GM12878 (cell line): ENCODE results near the gene HSCB. TPM values are rescaled to one million over a fixed set of nuclear protein-coding genes. Genes with fewer than 3 reads are reported as not detected.
A peak's percentile ranks its signal among the peaks of the same experiment; 100 is the strongest.

Source experiments
- ATAC-seq: fragments of 200-7000 bp; cut with Tn5 transposase; 3 replicates; pipeline ENCODE4 v1.9.1; 2020; ENCODE audit warnings: mild to moderate bottlenecking, moderate library complexity
- BruUV-seq: library from RNA; stranded (reverse); fragments of 400-500 nt; replicated peaks from 2 replicates; lab custom pipeline; 2021; lab: Mats Ljungman, UMichigan
- CTCF ChIA-PET: fragments of 300-600 bp; sonication (Branson Sonifier 250); formaldehyde crosslinking; extraction: SDS; loops from one replicate; lab custom pipeline; 2021; ENCODE audit warnings: inconsistent platforms; lab: Yijun Ruan, JAX
- POLR2A ChIA-PET: fragments of 350-600 bp; formaldehyde crosslinking; extraction: SDS; loops from one replicate; lab custom pipeline; 2021; ENCODE audit warnings: inconsistent platforms; lab: Charles Lee
- RAD21 ChIA-PET: fragments of 300-600 bp; sonication (Branson Sonifier 250); formaldehyde crosslinking; loops from one replicate; lab custom pipeline; 2023; ENCODE audit warnings: antibody characterized with exemption; ENCODE audit not compliant: unreplicated experiment; lab: Charles Lee
- SMC1A ChIA-PET: fragments of 300-600 bp; sonication (Branson Sonifier 250); formaldehyde crosslinking; loops from one replicate; lab custom pipeline; 2023; ENCODE audit not compliant: unreplicated experiment, uncharacterized antibody; lab: Charles Lee
- DNase-seq: peaks from one replicate; pipeline ENCODE4 v3.0.0-alpha.2; 2011; ENCODE audit warnings: low read depth, low spot score
- FAIRE-seq: peaks from 3 replicates; lab custom pipeline; 2011; peaks lifted over from hg19 to GRCh38; lab: Jason Lieb, UNC
- H2AFZ ChIP-seq: 2 replicates; pipeline ENCODE4 v1.6.0; 2011; ENCODE audit warnings: low read depth, low read length, control low read depth; ENCODE audit not compliant: control insufficient read depth
- H3K27ac ChIP-seq: 2 replicates; pipeline ENCODE4 v1.5.1; 2011; ENCODE audit warnings: control low read depth; ENCODE audit not compliant: control insufficient read depth, insufficient read depth
- H3K27me3 ChIP-seq, 2 experiments: replicated peaks in 1 of 2; 2 replicates each; pipeline versions ENCODE4 v1.6.0 to v1.6.1; 2011; ENCODE audit warnings: low read length in 1 of 2; ENCODE audit not compliant: control insufficient read depth in 2 of 2, insufficient read depth in 2 of 2
- H3K36me3 ChIP-seq, 2 experiments: 2 replicates each; pipeline ENCODE4 v1.5.1; 2011; ENCODE audit warnings: low read length in 1 of 2; ENCODE audit not compliant: control insufficient read depth in 2 of 2, insufficient read depth in 2 of 2
- H3K4me1 ChIP-seq: 2 replicates; pipeline ENCODE4 v1.6.1; 2011; ENCODE audit warnings: mild to moderate bottlenecking, low read length, moderate library complexity, mixed read lengths; ENCODE audit not compliant: control insufficient read depth, insufficient read depth
- H3K4me2 ChIP-seq: 2 replicates; pipeline ENCODE4 v1.6.0; 2011; ENCODE audit warnings: control low read depth; ENCODE audit not compliant: control insufficient read depth, insufficient read depth
- H3K4me3 ChIP-seq: fragments of 200-600 bp; sonication (generic); 2 replicates; pipeline ENCODE4 v1.5.1; 2016
- H3K79me2 ChIP-seq: 2 replicates; pipeline ENCODE4 v1.6.0; 2011; ENCODE audit warnings: low read length; ENCODE audit not compliant: control insufficient read depth, insufficient read depth
- H3K9ac ChIP-seq: 2 replicates; pipeline ENCODE4 v1.8.0; 2011; ENCODE audit warnings: low read length, control low read depth, mixed read lengths; ENCODE audit not compliant: control insufficient read depth, insufficient read depth
- H3K9me3 ChIP-seq: replicated peaks from 3 replicates; pipeline ENCODE4 v1.5.1; 2011; ENCODE audit warnings: mild to moderate bottlenecking, low read length; ENCODE audit not compliant: control insufficient read depth, insufficient read depth
- H4K20me1 ChIP-seq: 2 replicates; pipeline ENCODE4 v1.6.0; 2011; ENCODE audit not compliant: control insufficient read depth, insufficient read depth
- ATF7 ChIP-seq: fragments of 450-650 bp; IDR thresholded peaks from 2 replicates; pipeline ENCODE4 v1.6.1; 2016; ENCODE audit warnings: low read depth, mild to moderate bottlenecking
- BHLHE40 ChIP-seq, 2 experiments: fragments of 450-650 bp in 1 of 2; IDR thresholded peaks; 2 replicates each; pipeline ENCODE4 v1.6.1; 2011 to 2017; ENCODE audit warnings: low read depth in 2 of 2, borderline replicate concordance in 1 of 2, improper control_type of control experiment in 1 of 2, low read length in 1 of 2, mild to moderate bottlenecking in 1 of 2
- CEBPB ChIP-seq, 2 experiments: fragments of 150-350 bp in 1 of 2; IDR thresholded peaks; 2 replicates each; pipeline ENCODE4 v1.6.1; 2012 to 2014; ENCODE audit warnings: low read depth in 2 of 2, low read length in 2 of 2, borderline replicate concordance in 1 of 2, inconsistent platforms in 1 of 2
- CHD4 ChIP-seq: fragments of 200-600 bp; sonication (generic); IDR thresholded peaks from 2 replicates; pipeline ENCODE4 v1.6.1; 2016; ENCODE audit warnings: mild to moderate bottlenecking
- FOXK2 ChIP-seq: fragments of 450-650 bp; IDR thresholded peaks from 2 replicates; pipeline ENCODE4 v1.6.1; 2017; ENCODE audit warnings: mild to moderate bottlenecking, moderate library complexity
- FOXM1 ChIP-seq: IDR thresholded peaks from 2 replicates; pipeline ENCODE4 v1.6.1; 2012; ENCODE audit warnings: low read depth, mild to moderate bottlenecking, inconsistent platforms, low read length, moderate library complexity
- NR2C1 ChIP-seq: fragments of 450-650 bp; IDR thresholded peaks from 2 replicates; pipeline ENCODE4 v1.6.1; 2017; ENCODE audit warnings: antibody characterized with exemption, mild to moderate bottlenecking, moderate library complexity
- NRF1 ChIP-seq: conservative IDR thresholded peaks from 2 replicates; pipeline ENCODE4 v1.6.1; 2011; ENCODE audit warnings: mild to moderate bottlenecking, low read depth, low read length, improper control_type of control experiment
- POLR2A ChIP-seq: IDR thresholded peaks from 2 replicates; pipeline ENCODE4 v1.6.1; 2011; ENCODE audit warnings: low read depth, mild to moderate bottlenecking, low read length
- SPI1 ChIP-seq: IDR thresholded peaks from 2 replicates; pipeline ENCODE4 v1.6.1; 2011; ENCODE audit warnings: low read depth, mild to moderate bottlenecking, low read length, moderate library complexity, borderline replicate concordance; ENCODE audit not compliant: insufficient read depth
- SREBF2 ChIP-seq: IDR thresholded peaks from 2 replicates; pipeline ENCODE4 v1.6.1; 2012; ENCODE audit warnings: mild to moderate bottlenecking, low read length
- WGBS: methylation state at CpG from one replicate; pipeline ENCODE4 v1.1.6; 2016; ENCODE audit warnings: low lambda C conversion rate; ENCODE audit not compliant: insufficient replicate concordance, insufficient coverage; ENCODE audit errors: missing lambda C conversion rate; 5-methylcytosine and 5-hydroxymethylcytosine counted together
- in situ Hi-C: fragments of 300-500 bp; cut with MboI; formaldehyde crosslinking; loops from 9 replicates; pipeline ENCODE4 v1.14.3; 2018; ENCODE audit warnings: mixed read lengths
- intact Hi-C: fragments of 100-400 bp; cut with micrococcal nuclease; formaldehyde crosslinking; loops from one replicate; pipeline ENCODE4 v1.14.2; 2022; ENCODE audit not compliant: unreplicated experiment
- polyA plus RNA-seq, 11 experiments: library from polyadenylated mRNA; depleted of rRNA in 4 of 11; unstranded in 6 of 11; stranded (reverse) in 5 of 11; fragments of >200 nt; fragmentation: Nextera tagmentation in 4 of 11; fragmentation: Illumina TruSeq in 1 of 11; extraction: Ambion mirVana in 4 of 11; extraction: Trizol in 1 of 11; gene quantifications; 1 replicate in 1 of 11; 2 replicates in 10 of 11; pipeline versions ENCODE4 v1.2.1 to v1.2.3, GENCODE V29; 2011 to 2016; ENCODE audit warnings: inconsistent platforms in 2 of 11, missing spikeins in 2 of 11, low read depth in 1 of 11
- total RNA-seq, 4 experiments: library from RNA; depleted of rRNA in 3 of 4; stranded (reverse); fragments of >200 nt in 3 of 4; fragmentation: Illumina TruSeq in 1 of 4; extraction: Trizol in 1 of 4; gene quantifications; 2 replicates each; pipeline versions ENCODE4 v1.2.1 to v1.2.3, GENCODE V29; 2013 to 2021
- TF ChIP-seq, protein P1 (sequence below): fragments of 450-650 bp; IDR thresholded peaks from 2 replicates; pipeline ENCODE4 v1.6.1; 2016; ENCODE audit warnings: mild to moderate bottlenecking

The HSCB gene
- total and polyA plus RNA-seq, 10 of the 15 experiments (the other 5 are each of a cell fraction or from before 2014, with no cell fraction given): 10.6 to 28.4 (median 20.8) TPM

GRCh38 chr22:28774378-28774777 is 32.5 kb downstream of the HSCB start:
- POLR2A ChIA-PET: interaction anchor here (0.6 to 4.0 kb wide), 7 partner anchors 9 to 416 kb away, joined by 3 to 26 read pairs (median 5); partner anchors contain the start of gene XBP1
- in situ Hi-C loops: no loop called here
- DNase-seq: no peak
- ATAC-seq: no peak
- TF ChIP-seq CHD4: no peak
- TF ChIP-seq NRF1: no peak
- TF ChIP-seq FOXK2: no peak
- TF ChIP-seq NR2C1: no peak
- TF ChIP-seq CEBPB (IDR thresholded peaks at IDR 0.05; ENCODE audit: borderline replicate concordance in 1 of 2, low read depth in 2 of 2, low read length in 2 of 2): no peak
- TF ChIP-seq, protein P1, sequence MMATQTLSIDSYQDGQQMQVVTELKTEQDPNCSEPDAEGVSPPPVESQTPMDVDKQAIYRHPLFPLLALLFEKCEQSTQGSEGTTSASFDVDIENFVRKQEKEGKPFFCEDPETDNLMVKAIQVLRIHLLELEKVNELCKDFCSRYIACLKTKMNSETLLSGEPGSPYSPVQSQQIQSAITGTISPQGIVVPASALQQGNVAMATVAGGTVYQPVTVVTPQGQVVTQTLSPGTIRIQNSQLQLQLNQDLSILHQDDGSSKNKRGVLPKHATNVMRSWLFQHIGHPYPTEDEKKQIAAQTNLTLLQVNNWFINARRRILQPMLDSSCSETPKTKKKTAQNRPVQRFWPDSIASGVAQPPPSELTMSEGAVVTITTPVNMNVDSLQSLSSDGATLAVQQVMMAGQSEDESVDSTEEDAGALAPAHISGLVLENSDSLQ: no peak
- no peak for TF ChIP-seq ATF7
- no peak for TF ChIP-seq POLR2A
- TF ChIP-seq SPI1: no peak
- TF ChIP-seq SREBF2: no peak
- no peak for TF ChIP-seq FOXM1
- no peak for TF ChIP-seq BHLHE40 (IDR thresholded peaks at IDR 0.05; ENCODE audit: borderline replicate concordance in 1 of 2, low read depth in 2 of 2, low read length in 1 of 2)
- TF ChIP-seq, all 136 proteins: peak for 0
- ChIA-PET RAD21 (interaction anchor here (0.6 to 2.9 kb wide), 4 partner anchors 13 to 43 kb away, joined by 3 to 22 read pairs (median 6); partner anchors contain the start of gene XBP1), CTCF (interaction anchor here (0.9 to 4.3 kb wide), 6 partner anchors 15 to 45 kb away, joined by 3 to 19 read pairs (median 4); no protein-coding TSS in a partner anchor), SMC1A (interaction anchor here (0.6 to 3.1 kb wide), 7 partner anchors 12 to 380 kb away, joined by 3 to 17 read pairs (median 4); no protein-coding TSS in a partner anchor)
- Histone ChIP-seq H2AFZ (no peak overlapping the region), H4K20me1 (no peaks in the 10 kb centered on the region), H3K4me2 (peak overlapping the region; percentile 82; the same call in 1 of the 2 replicates), H3K9me3 (no peaks in the 10 kb centered on the region; the same call in 2 of the 3 replicates), H3K4me1 (no peaks in the 10 kb centered on the region), H3K36me3 (peaks cover 0 to 10% of the 10 kb centered on the region in 2 experiments; a peak in 2 of 4 replicates), H3K79me2 (peaks cover 16% of the 10 kb centered on the region), H3K27me3 (no peaks in the 10 kb centered on the region), H3K4me3 (peak overlapping the region; percentile 96; the same call in 1 of the 2 replicates), H3K9ac (no peak overlapping the region), H3K27ac (no peak overlapping the region)
- intact Hi-C loops: loop anchor here (10.0 kb wide), 1 partner anchor 50 kb away; no protein-coding TSS in a partner anchor
- no peak for FAIRE-seq
- BruUV-seq: no TSS peak
- WGBS: 100% methylated on average over 1 of the region's 1 CpG
